Uterus (tissue), 2 donors: Measurements from ENCODE around the gene CAMSAP3.

Experiments
- POLR2A ChIP-seq, 2 donors: fragments of 450-650 bp; IDR thresholded peaks; one replicate each; pipeline ENCODE4 v1.6.1; 2016; ENCODE audit warnings: antibody characterized with exemption in 2 of 2, mild to moderate bottlenecking in 1 of 2, moderate library complexity in 1 of 2
- TF ChIP-seq, protein P1 (sequence below), 4 experiments: fragments of 200-600 bp in 2 of 4; fragments of 450-650 bp in 2 of 4; sonication (generic) in 2 of 4; IDR thresholded peaks; one replicate each; pipeline ENCODE4 v1.5.1; 2016 to 2019; ENCODE audit warnings: antibody characterized with exemption in 4 of 4, mild to moderate bottlenecking in 2 of 4, moderate library complexity in 1 of 4

DNA sequence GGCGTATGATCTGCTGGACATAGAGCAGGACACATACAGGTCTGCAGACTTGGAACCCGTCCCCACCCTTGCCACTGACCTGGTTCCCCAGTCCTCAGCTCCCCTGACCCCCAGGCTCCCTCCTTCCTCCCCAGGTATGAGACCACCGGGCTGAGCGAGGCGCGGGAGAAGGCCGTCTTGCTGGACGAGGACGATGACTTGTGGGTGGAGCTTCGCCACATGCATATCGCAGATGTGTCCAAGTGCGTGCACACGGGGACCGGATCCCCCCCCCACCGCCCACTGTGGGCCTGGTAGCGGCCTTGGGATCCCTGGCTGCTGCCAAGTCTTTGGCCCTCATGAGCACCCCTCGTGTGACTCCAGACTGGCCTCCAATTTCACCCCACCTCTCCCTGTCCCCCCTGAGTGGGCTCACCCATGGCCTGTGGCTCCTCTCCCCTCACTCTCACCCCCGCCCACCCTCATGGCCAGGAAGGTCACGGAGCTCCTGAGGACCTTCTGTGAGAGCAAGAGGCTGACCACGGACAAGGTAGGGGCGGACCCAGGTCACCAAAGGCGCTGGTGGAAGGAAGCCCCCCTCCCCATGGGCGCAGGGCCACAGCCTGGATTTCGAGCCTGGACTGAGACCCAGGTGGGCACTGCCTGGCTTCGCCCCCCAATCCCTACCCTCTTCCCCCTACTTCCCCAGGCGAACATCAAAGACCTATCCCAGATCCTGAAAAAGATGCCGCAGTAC is 46.8 kb downstream of the CAMSAP3 start:
- TF ChIP-seq, protein P1, sequence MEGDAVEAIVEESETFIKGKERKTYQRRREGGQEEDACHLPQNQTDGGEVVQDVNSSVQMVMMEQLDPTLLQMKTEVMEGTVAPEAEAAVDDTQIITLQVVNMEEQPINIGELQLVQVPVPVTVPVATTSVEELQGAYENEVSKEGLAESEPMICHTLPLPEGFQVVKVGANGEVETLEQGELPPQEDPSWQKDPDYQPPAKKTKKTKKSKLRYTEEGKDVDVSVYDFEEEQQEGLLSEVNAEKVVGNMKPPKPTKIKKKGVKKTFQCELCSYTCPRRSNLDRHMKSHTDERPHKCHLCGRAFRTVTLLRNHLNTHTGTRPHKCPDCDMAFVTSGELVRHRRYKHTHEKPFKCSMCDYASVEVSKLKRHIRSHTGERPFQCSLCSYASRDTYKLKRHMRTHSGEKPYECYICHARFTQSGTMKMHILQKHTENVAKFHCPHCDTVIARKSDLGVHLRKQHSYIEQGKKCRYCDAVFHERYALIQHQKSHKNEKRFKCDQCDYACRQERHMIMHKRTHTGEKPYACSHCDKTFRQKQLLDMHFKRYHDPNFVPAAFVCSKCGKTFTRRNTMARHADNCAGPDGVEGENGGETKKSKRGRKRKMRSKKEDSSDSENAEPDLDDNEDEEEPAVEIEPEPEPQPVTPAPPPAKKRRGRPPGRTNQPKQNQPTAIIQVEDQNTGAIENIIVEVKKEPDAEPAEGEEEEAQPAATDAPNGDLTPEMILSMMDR (IDR thresholded peaks at IDR 0.05), result no peak
- TF ChIP-seq POLR2A (IDR thresholded peaks at IDR 0.05), result no peak
